Upper lobe of left lung (tissue), 4 donors: ENCODE results near the gene PPP5C.

Source experiments
- EP300 ChIP-seq, 4 donors: sonication (generic); formaldehyde crosslinking; IDR thresholded peaks; one replicate each; pipeline ENCODE4 v1.5.1; 2017; ENCODE audit warnings: antibody characterized with exemption in 4 of 4, control low read depth in 2 of 4
- POLR2A ChIP-seq, 4 donors: fragments of 450-650 bp; IDR thresholded peaks; one replicate each; pipeline ENCODE4 v1.5.1; 2016 to 2017; ENCODE audit warnings: antibody characterized with exemption in 4 of 4, mild to moderate bottlenecking in 2 of 4
- TF ChIP-seq, protein P1 (sequence below), 6 experiments: fragments of 450-650 bp in 4 of 6; fragments of 200-600 bp in 2 of 6; sonication (generic) in 2 of 6; IDR thresholded peaks; one replicate each; pipeline ENCODE4 v1.5.1; 2016 to 2019; ENCODE audit warnings: antibody characterized with exemption in 6 of 6

DNA sequence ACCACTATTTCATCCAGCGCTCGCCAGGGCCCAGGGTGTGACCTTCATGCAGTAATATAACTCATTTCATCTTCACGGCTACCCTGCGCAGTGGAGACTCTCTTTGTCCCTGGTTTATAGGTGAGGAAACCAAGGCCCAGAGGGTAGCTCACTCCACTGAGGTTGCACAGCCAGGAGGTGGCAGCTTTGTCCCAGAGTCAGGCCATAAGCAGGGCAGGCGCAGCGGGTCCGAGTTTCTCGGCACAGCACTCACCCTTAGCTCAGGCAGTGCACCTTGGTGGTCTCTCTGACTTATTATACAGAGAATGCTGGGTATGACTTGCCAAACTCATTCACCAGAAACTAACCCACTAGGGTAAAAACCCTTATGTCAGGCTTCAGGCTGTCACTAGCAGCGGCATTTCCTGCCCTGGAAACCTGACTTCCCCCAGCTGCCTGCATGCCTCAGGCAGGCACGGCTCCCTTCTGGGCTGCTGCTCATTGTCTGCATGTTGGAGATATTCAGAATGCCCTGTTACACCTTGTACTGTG lies 24.5 kb downstream of the PPP5C start:
- TF ChIP-seq, protein P1, sequence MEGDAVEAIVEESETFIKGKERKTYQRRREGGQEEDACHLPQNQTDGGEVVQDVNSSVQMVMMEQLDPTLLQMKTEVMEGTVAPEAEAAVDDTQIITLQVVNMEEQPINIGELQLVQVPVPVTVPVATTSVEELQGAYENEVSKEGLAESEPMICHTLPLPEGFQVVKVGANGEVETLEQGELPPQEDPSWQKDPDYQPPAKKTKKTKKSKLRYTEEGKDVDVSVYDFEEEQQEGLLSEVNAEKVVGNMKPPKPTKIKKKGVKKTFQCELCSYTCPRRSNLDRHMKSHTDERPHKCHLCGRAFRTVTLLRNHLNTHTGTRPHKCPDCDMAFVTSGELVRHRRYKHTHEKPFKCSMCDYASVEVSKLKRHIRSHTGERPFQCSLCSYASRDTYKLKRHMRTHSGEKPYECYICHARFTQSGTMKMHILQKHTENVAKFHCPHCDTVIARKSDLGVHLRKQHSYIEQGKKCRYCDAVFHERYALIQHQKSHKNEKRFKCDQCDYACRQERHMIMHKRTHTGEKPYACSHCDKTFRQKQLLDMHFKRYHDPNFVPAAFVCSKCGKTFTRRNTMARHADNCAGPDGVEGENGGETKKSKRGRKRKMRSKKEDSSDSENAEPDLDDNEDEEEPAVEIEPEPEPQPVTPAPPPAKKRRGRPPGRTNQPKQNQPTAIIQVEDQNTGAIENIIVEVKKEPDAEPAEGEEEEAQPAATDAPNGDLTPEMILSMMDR (IDR thresholded peaks at IDR 0.05) = no peak
- TF ChIP-seq EP300 (IDR thresholded peaks at IDR 0.05) (no peak), POLR2A (IDR thresholded peaks at IDR 0.05) (no peak)
